Chondrocyte (in vitro differentiated cells): ENCODE results near the gene LCN15. TPM values are rescaled to one million over a fixed set of nuclear protein-coding genes. Genes with fewer than 3 reads are reported as not detected.
"Not testable (repeated sequence)": the region's sequence is repeated elsewhere in the genome, so short reads cannot be mapped to it uniquely, and the experiment has no call there.

Experiments
- DNase-seq: peaks from one replicate; pipeline ENCODE4 v3.0.0; 2021; ENCODE audit warnings: mixed read lengths, low spot score
- H3K27ac Mint-ChIP-seq: one replicate; pipeline ENCODE4 v1.8.0; 2021; ENCODE audit warnings: mild to moderate bottlenecking, moderate library complexity, mixed read lengths; ENCODE audit not compliant: unreplicated experiment
- H3K27me3 Mint-ChIP-seq: 2 replicates; pipeline ENCODE4 v1.8.0; 2021; ENCODE audit warnings: low read depth, mixed read lengths
- H3K36me3 Mint-ChIP-seq: 2 replicates; pipeline ENCODE4 v1.8.0; 2021; ENCODE audit warnings: low read depth, mixed read lengths
- H3K4me1 Mint-ChIP-seq: 2 replicates; pipeline ENCODE4 v1.8.0; 2021; ENCODE audit warnings: low read depth, mild to moderate bottlenecking, mixed read lengths
- H3K4me3 Mint-ChIP-seq: one replicate; pipeline ENCODE4 v1.8.0; 2021; ENCODE audit warnings: mild to moderate bottlenecking, moderate library complexity, mixed read lengths; ENCODE audit not compliant: unreplicated experiment
- H3K9me3 Mint-ChIP-seq: 2 replicates; pipeline ENCODE4 v1.8.0; 2021; ENCODE audit warnings: low read depth, mixed read lengths
- total RNA-seq: library from RNA; stranded (reverse); gene quantifications from 3 replicates; pipeline ENCODE4 v1.2.1, GENCODE V29; 2021
- TF ChIP-seq, protein P1 (sequence below): fragments of 200-600 bp; sonication (generic); IDR thresholded peaks from 2 replicates; pipeline ENCODE4 v1.5.0; 2021; ENCODE audit warnings: antibody characterized with exemption, mild to moderate bottlenecking, moderate library complexity

LCN15 gene
- total RNA-seq, 1 donor from 2014 or later, result not detected

DNA sequence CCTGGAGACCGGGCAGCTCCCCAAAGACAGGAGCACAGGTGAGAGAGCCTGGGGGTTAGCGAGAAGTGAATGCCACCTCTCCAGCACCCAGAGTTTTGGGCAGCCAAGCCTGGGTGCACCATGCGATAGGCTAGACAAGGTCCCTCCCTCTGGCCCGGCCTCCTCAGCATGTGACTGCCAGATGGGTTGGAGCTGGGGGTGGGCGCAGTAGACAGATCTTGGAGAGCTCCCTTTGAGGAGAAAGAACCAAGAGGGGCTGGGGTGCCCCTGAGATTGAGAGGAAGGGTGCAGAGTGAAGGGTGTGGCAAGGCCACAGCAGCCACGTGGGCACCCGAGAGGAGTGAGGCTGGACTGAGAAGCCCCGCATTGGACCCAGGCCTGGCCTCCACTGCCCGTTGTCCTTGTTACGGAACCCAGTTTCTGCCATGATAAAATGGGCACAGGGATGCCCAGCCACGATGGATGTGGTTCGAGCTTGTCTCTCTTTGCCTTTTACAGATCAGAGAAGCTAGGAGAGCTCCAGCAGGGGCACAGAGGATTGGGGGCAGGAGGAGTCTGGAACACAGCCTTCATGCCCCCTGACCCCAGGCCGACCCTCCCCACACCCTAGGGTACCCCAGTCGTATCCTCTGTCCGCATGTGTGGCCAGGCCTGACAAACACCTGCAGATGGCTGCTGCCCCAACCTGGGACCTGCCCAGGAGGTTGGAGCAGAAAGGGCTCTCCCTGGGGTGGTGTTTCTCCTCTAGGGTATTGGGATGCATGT is 28.2 kb upstream of the LCN15 start:
- H3K4me3 Mint-ChIP-seq, result peak overlapping the region; percentile 80
- H3K9me3 Mint-ChIP-seq, result no peaks in the 10 kb centered on the region
- peak; percentile 83 for DNase-seq
- TF ChIP-seq, protein P1, sequence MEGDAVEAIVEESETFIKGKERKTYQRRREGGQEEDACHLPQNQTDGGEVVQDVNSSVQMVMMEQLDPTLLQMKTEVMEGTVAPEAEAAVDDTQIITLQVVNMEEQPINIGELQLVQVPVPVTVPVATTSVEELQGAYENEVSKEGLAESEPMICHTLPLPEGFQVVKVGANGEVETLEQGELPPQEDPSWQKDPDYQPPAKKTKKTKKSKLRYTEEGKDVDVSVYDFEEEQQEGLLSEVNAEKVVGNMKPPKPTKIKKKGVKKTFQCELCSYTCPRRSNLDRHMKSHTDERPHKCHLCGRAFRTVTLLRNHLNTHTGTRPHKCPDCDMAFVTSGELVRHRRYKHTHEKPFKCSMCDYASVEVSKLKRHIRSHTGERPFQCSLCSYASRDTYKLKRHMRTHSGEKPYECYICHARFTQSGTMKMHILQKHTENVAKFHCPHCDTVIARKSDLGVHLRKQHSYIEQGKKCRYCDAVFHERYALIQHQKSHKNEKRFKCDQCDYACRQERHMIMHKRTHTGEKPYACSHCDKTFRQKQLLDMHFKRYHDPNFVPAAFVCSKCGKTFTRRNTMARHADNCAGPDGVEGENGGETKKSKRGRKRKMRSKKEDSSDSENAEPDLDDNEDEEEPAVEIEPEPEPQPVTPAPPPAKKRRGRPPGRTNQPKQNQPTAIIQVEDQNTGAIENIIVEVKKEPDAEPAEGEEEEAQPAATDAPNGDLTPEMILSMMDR, result no peak
- peaks cover 34% of the 10 kb centered on the region for H3K4me1 Mint-ChIP-seq
- no peaks in the 10 kb centered on the region for H3K27me3 Mint-ChIP-seq
- peaks cover 4% of the 10 kb centered on the region for H3K36me3 Mint-ChIP-seq
- H3K27ac Mint-ChIP-seq, result no peak overlapping the region

DNA sequence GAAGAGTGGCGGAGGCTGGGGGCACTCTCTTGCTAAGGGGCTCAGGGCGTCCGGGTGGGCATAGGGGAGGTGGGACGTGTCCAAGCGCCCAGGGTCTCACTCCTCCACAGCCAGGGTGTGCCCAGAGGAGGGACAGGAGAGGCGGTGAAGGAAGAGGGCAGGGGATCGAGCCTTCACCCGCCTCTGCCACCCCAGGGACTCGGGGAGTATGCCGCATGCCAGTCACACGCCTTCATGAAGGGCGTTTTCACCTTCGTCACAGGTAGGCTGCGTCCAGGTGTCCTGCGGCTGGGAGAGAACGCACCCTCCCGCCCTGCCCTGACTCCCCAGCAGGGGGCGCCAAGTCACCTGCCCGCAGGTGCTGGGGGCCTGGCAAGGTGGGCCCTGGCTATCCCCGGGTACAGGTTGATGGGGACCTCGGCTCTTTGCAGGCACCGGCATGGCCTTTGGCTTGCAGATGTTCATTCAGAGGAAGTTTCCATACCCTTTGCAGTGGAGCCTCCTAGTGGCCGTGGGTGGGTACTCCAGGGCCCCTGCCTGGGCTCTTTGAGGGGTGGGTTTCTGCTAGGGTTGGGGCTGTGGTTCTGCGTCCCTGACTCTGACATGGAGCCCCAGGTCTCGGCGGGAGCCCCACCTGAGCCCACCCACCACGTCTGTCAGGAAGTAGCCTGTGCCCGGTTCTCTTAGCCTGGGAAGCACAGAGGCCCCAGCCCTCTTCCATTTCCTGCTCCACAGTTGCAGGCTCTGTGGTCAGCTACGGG is 27.4 kb upstream of the LCN15 start:
- Mint-ChIP-seq H3K36me3 (peaks cover 4% of the 10 kb centered on the region), H3K4me3 (peak overlapping the region; percentile 80), H3K4me1 (peaks cover 28% of the 10 kb centered on the region), H3K9me3 (no peaks in the 10 kb centered on the region), H3K27me3 (no peaks in the 10 kb centered on the region), H3K27ac (peak overlapping the region; percentile 78)
- DNase-seq, result peak; percentile 59
- TF ChIP-seq, protein P1, result peak; percentile 100

DNA sequence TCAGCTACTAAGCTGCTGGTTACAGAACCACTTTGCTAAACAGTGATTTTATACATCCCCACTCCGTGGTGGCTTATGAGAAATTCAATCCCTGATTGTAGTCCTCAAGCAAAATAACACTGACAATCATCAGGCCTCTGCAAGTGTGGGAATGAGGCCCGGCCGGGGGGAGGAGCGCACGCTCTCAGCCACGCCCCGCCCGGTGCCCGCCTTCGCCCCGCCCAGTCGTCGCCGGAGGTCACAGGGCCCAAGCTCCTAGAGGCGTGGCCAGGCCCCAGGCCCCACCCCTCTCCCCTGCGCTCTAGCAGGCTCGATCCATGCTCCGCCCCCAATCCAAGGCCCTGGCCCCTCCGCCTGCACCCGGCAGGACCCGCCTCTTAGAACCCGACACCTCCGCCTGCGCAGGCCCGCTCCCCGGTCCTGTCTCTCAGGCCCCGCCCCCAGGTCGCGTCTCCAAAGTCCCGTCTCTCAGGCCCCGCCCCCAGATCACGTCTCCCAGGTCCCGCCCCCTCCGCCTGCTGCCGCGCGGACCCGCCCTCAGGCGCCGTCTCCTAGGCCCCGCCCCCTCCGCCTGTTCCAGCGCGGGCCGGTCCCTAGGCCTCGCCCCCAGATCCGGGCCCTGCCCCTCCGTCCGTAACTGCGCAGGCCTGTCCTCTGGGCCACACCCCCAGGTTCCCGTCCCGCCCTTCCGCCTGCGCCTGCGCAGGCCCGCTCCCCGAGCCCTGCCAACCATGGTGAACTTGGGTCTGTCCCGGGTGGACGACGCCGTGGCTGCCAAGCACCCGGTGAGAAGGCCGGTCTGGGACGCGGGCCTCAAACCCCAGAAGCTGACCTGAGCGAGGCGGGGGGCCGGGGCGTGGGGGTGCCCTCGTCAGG is 26.6 kb upstream of the LCN15 start, which contains the start of gene TMEM141:
TMEM141 (plus strand) TSS at position 705 of the 876 bp plus-strand sequence; CDS start at position 732, 27 bp downstream.
- peak within 1 kb of the TSS; percentile 80 for H3K4me3 Mint-ChIP-seq
- H3K27me3 Mint-ChIP-seq, result no peaks in the 10 kb centered on the region
- H3K36me3 Mint-ChIP-seq, result peaks cover 4% of the 10 kb centered on the region
- H3K27ac Mint-ChIP-seq, result peak within 1 kb of the TSS; percentile 78
- peaks cover 20% of the 10 kb centered on the region for H3K4me1 Mint-ChIP-seq
- TF ChIP-seq, protein P1, result no peak
- peak; percentile 100 for DNase-seq
- H3K9me3 Mint-ChIP-seq, result no peaks in the 10 kb centered on the region

DNA sequence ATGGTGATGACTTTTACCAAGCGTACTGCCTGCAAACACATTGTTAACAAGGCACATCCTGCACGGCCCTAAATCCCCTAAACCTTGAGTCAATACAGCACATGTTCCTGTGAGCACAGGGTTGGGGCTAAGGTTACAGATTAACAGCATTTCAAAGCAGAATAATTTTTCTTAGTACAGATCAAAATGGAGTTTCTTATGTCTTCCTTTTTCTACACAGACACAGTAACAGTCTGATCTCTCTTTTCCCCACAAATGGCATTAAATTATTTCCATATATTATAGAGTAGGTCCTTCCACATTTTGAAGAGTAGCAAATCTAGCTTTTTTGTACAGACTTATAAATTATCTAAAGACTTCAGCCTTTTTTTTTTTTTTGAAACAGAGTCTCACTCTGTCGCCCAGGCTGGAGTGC is 25.2 kb upstream of the LCN15 start:
- H3K27ac Mint-ChIP-seq, result peak overlapping the region; percentile 59
- TF ChIP-seq, protein P1, result no peak
- peaks cover 19% of the 10 kb centered on the region for H3K4me1 Mint-ChIP-seq
- DNase-seq, result no peak
- no peaks in the 10 kb centered on the region for H3K27me3 Mint-ChIP-seq
- H3K36me3 Mint-ChIP-seq, result peaks cover 4% of the 10 kb centered on the region
- H3K4me3 Mint-ChIP-seq, result no peak overlapping the region
- no peaks in the 10 kb centered on the region for H3K9me3 Mint-ChIP-seq

DNA sequence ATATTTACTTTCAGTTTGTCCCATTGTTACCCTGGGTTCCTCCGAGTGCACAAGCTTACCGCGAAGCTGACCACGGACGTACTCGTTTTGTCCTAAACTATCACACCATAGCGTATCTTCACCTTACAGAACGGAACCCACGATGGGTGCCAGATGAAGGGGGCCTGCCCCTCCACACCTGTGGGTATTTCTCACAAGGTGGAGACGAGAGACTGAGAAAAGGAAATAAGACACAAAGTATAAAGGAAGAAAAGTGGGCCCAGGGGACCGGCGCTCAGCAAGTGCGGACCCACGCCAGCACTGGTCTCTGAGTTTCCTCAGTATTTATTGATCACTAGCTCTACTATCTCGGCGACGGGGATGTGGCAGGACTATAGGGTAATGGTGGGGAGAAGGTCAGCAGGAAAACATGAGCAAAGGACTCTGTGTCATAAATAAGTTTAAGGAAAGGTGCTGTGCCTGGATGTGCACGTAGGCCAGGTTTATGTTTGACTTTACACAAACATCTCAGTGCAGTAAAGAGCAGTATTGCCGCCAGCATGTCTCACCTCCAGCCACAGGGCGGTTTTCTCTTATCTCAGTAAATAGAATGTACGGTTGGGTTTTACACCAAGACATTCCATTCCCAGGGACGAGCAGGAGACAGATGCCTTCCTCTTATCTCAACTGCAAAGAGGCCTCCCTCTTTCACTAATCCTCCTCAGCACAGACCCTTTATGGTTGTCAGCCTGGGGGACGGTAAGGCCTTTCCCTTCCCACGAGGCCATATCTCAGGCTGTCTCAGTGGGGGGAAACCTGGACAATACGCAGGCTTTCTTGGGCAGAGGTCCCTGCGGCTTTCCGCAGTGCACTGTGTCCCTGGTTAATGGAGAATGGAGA is 24.6 kb upstream of the LCN15 start:
- H3K4me3 Mint-ChIP-seq, H3K36me3 Mint-ChIP-seq, DNase-seq, H3K9me3 Mint-ChIP-seq, H3K27me3 Mint-ChIP-seq, H3K27ac Mint-ChIP-seq: not testable (repeated sequence)
- H3K4me1 Mint-ChIP-seq, result peaks cover 19% of the 10 kb centered on the region
